ENCODE results near the gene FLOT1. TPM values are rescaled to one million over a fixed set of nuclear protein-coding genes. Genes with fewer than 3 reads are reported as not detected.
A peak's percentile ranks its signal among the peaks of the same experiment; 100 is the strongest.

Gene FLOT1
- total and polyA plus RNA-seq, 9 of the 15 experiments (the other 6 are each of a cell fraction or from before 2014, with no cell fraction given) = 11.7 to 149 (median 118) TPM

GRCh38 chr6:30719791-30720737 lies 22.4 kb downstream of the FLOT1 start, which contains the start of gene TUBB (continued):
- TF ChIP-seq NUFIP1 (IDR thresholded peaks at IDR 0.05; ENCODE audit: partially characterized antibody) (no peak), POLR2B (IDR thresholded peaks at IDR 0.05; ENCODE audit: low read depth, partially characterized antibody) (peak; percentile 99), RFX5 (IDR thresholded peaks at IDR 0.05; ENCODE audit: low read depth, low read length) (0 out of 2 replicates have a peak, but pooled peaks have one; percentile 3), ZNF57 (CRISPR knock-in tag; IDR thresholded peaks at IDR 0.05) (no peak), ATF3 (IDR thresholded peaks at IDR 0.05) (no peak), ATF3 (CRISPR knock-in tag; conservative IDR thresholded peaks at IDR 0.05) (no peak), HEY1 (CRISPR knock-in tag; IDR thresholded peaks at IDR 0.05; ENCODE audit: borderline replicate concordance) (peak; percentile 54; the same call in 1 of the 2 replicates), NCOA4 (IDR thresholded peaks at IDR 0.05; ENCODE audit: partially characterized antibody) (no peak), CBX8 (IDR thresholded peaks at IDR 0.05; ENCODE audit: borderline replicate concordance, extremely low read depth, low read depth, low read length, poor library complexity, severe bottlenecking) (no peak), NCOA2 (IDR thresholded peaks at IDR 0.05; ENCODE audit: partially characterized antibody in 2 of 2) (no peak), GATAD2A (IDR thresholded peaks at IDR 0.05) (no peak), ZFP1 (CRISPR knock-in tag; IDR thresholded peaks at IDR 0.05) (no peak)
- TF ChIP-seq, protein P1, sequence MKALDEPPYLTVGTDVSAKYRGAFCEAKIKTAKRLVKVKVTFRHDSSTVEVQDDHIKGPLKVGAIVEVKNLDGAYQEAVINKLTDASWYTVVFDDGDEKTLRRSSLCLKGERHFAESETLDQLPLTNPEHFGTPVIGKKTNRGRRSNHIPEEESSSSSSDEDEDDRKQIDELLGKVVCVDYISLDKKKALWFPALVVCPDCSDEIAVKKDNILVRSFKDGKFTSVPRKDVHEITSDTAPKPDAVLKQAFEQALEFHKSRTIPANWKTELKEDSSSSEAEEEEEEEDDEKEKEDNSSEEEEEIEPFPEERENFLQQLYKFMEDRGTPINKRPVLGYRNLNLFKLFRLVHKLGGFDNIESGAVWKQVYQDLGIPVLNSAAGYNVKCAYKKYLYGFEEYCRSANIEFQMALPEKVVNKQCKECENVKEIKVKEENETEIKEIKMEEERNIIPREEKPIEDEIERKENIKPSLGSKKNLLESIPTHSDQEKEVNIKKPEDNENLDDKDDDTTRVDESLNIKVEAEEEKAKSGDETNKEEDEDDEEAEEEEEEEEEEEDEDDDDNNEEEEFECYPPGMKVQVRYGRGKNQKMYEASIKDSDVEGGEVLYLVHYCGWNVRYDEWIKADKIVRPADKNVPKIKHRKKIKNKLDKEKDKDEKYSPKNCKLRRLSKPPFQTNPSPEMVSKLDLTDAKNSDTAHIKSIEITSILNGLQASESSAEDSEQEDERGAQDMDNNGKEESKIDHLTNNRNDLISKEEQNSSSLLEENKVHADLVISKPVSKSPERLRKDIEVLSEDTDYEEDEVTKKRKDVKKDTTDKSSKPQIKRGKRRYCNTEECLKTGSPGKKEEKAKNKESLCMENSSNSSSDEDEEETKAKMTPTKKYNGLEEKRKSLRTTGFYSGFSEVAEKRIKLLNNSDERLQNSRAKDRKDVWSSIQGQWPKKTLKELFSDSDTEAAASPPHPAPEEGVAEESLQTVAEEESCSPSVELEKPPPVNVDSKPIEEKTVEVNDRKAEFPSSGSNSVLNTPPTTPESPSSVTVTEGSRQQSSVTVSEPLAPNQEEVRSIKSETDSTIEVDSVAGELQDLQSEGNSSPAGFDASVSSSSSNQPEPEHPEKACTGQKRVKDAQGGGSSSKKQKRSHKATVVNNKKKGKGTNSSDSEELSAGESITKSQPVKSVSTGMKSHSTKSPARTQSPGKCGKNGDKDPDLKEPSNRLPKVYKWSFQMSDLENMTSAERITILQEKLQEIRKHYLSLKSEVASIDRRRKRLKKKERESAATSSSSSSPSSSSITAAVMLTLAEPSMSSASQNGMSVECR (CRISPR knock-in tag; IDR thresholded peaks at IDR 0.05) = no peak; the same call in none of the 2 replicates
